ENCODE measurements around the gene MKNK1.

MKNK1 gene

DNA sequence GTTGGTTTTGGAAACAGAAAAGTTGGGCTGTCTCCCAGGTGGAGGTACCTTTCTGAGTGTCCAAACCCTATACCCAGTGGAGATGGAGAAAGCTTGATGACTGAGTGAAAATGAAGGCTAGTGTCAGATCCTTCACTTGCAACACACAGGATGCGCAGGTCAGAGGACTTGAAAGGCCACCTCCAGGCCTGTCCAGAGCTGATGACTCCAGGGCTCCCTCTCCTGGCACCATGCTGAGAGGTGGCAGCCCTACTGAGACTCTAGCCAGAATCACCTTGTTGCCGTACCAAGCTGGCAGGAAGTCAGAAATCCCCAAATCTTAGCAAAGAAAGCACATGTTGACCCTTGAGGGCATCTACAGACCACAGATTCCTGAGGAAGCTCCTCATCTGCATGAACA, 69.0 kb downstream of the MKNK1 start:
- DNase-seq: no peak

DNA sequence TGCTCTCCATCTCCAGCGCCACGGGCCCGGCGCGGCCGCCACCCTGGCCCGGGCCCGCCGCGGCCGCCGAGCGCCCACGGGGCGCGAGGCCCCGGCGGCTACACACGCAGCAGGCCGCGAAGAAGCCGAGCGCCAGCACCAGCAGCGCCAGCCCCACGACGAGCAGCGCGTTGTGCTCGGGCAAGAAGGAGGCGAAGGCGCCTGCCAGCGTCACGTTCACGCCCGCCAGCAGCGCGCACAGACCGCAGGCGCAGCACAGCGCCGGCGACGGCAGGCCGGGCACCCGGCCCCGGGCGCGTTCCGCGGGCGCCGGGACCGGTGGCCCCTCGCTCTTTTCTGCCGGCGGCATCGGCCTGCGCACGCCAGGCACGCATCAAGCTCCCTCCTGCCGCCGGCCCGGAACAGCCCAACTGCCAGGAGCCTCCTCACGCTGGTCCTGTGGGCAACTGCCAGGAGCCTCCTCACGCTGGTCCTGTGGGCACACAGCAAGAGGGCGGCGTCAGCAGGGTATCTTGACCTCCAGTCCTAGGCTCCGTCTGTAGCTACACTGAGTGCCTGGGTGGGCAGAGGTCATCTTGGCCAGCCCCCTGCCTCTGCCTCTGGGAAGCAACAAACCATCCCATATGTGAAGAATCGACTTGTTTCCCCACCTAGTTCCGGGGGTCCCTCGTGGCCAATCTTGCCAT, 70.7 kb downstream of the MKNK1 start:
- no peak for DNase-seq

DNA sequence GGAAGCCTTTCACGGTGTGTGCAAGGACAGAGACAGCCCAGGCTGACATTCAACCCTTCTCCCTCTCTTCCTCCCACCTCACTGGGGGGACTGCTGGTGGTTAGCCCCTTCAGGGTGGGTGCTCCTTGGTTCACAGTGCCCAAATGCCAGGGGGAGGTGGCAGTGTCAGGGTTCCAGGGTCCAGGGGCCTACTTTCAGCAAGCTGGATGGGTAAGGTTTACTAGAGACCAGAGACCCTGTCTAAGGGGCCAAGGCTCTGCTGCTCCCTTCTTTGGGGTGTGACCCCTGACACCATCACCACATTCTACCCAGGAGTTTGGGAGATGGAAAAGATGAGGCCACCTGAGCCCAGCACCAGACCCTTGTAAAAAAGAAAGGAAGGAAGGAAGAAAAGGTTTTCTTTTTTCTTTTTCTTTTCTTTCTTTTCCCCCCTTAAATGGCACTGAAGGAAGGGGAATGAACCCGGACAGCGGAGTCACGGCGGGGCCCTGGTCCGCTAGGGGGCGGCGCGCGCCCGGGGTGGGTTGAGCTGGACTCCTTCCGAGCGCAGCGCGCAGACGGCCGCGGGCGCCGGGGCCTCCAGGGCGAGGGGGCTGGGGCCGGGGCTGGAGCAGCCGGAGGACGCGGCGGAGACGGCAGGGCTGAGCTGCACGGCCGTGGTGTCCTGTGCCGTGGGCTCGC, 71.4 kb downstream of the MKNK1 start:
- peak; percentile 4 for DNase-seq

DNA sequence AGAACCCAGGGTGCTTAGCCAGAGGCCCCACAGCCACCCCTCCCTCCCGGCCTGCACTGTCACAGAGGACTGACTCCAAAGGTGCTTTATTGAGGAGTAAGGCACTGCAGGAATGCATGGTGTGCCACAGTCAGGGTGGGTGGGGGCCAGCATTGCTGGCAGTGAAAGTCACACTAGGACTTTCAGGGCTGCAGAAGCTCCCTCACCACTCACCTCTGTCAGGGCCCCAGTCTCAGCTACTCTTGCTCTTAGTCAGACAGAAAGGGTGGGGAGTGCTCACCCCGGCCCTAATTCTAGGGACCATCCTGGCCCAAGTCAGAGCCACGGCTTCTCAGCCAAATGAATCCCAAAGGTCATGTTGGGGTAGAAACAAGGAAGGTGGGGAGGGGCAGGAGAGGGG, 72.0 kb downstream of the MKNK1 start:
- DNase-seq: no peak

DNA sequence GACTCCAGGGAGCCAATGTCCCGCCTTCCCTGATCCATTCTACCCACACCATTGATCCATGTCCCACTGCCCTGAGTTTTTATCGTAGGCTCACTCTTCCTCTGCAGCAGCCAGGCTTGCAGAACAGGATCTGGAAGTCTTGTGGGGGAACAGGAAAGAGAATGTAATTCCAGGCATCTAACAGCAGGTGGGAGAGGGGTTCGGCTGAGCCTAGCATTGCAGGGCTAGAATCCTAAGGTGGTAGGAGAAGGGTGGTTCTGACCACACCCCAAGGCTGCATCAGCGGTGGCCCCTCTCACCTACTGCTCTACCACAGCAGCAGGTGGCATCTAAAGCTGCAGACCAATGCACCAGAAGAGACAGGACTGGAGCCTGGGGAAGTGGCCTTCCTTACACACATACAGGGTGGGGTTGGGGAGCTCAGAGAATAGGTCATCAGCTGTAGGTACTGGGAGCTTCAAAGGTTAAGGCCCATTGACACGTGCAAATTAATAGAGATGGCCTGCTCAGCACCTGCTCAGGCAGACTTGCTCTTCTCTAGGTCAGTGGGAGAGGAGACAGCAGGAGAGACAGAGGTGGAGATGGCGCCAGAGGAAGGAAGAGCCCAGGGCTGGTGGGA, 73.2 kb downstream of the MKNK1 start:
- no peak for DNase-seq

DNA sequence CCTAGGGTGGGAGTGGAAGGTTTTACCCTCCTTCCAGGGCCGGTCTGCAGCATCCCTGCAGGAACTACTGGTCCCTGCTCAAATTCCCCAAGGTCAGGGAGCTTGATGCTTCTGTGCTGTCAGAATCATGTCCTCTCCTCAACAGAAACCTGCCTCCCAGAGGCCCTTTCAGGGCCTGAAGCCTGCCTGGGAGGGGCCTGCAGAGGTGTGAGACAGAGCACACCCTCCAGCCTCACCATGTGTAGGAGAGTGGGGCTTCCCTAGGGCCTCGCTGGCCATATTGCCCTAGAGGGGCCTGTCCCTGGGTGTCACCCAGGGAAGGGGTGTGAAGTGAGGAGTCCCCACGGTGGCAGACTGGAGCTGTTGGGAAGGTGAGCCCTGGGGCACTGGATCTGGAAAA, 73.8 kb downstream of the MKNK1 start:
- no peak for DNase-seq

DNA sequence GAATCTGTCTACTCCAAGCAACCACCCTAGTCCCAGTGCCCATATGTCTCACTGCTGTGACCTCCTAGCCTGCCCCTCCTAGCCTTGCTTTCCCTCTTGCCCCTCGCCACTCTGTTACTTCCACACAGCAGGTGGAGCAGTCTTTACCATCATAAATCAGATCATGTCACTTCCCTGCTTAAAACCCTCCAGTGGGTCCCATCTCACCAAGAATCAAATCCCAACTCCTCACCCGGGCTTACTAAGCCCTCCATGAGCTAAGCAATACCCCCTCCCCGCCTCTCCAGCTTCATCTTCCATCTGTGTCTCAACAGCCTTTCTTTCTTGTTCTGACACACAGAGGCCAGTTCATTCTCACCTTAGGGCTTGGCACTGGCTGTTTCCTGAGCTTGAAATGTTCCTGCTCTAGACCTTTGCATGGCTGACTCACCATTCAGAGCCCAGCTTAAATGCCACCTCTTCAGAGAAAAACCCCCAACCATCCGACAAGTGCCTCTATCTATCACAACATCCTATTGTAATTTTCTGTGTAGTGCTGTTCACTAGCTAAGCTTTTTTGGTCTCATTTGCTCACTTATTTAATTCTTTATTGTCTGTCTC, 74.9 kb downstream of the MKNK1 start:
- no peak for DNase-seq

DNA sequence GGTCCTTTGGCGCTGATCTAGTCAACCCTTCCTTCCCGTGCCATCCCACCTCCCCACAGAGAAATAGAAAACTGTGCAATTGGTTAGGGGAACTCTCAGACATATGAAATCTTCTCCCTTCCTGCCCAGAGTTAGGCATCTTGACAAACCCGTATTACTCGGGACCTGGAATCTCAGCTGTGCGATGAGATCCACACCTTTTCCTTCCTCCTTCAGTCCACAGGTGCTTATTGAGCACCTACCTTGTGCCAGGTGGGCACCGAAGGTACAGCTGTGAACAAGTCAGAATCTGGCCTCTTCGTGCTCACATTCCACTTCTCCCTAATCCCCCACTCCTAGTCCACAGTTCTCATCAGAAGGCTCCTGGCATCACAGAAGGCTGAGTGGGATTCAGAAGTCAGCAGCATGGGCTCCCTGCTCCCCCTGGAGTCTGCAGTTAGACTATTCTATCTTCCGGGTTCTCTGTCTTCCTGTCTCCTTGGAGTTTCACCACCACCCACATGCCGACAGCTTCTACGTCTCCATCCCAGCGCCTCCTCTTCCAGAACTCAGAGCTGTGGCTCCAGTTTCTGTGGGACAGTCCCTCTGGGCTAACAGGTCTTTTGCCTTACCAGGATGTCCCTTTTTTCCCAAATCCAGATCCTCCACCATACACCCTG, 75.6 kb downstream of the MKNK1 start:
- no peak for DNase-seq

DNA sequence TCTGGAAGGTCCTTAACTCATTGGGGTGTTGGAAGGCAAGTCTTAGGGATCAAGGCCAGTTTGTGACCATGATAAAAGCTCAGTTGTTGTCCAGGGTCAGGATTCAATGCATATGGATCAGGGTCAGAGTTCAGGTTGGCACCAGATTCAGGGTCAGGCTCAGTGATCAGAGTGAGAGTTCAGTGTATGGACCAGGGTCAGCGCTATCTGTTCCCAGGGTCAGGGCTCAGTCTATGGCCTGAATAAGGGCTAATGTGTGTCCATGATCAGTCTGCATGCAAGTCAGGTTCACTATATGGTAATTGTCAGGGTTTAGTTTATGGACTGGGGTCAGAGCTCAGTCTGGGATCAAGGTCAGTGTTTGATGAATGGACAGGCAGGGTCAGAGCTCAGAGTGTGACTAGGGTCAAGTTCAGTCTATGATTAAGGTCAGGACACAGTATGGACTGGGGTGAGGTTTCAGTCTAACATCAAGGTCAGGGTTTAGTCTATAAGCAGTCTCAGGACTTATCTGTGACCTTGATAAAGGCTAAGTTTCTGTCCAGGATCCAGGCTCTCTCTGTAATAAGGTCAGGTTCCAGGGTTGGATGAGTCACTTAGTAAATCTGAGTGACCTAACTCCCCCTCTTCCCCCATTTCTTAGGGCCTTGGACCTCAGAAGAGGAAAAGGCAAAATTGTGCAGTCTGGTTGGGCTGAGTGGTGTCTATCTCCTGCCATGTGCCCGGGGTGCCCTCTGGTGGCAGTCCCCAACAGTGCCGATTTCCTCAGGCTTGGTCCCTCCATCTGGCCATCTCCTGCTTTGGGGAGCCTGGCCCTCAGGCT, 76.4 kb downstream of the MKNK1 start:
- DNase-seq: peak; percentile 79

DNA sequence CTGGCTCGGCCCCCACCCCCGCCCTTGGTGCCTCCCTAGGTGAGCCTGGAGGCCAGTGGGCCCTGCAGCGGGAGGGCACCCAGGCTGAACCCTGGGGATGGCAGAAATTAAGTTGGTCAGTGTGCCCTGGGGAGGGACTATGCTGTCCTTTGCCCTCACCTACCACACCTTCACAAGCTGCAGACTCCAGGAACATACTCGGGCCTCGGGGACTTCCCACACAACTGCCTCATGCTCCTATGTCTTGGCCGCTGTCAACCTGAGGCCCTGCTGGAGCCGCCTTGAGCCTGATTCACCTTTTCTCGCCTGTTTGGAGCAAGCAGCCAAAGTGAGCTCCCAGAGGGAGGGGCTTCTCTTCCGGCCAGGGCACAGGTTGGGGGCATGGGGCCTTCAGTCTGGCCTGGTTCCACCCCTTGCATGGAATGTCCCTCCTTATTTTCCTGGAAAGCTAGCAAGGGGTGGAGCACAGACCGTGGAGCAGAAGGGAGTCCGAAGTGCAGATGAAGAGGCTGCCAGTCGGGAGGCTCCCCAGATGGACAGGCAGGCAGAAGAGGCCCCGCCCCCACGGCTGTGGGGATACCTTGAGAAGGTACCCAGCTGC, 77.3 kb downstream of the MKNK1 start:
- no peak for DNase-seq

DNA sequence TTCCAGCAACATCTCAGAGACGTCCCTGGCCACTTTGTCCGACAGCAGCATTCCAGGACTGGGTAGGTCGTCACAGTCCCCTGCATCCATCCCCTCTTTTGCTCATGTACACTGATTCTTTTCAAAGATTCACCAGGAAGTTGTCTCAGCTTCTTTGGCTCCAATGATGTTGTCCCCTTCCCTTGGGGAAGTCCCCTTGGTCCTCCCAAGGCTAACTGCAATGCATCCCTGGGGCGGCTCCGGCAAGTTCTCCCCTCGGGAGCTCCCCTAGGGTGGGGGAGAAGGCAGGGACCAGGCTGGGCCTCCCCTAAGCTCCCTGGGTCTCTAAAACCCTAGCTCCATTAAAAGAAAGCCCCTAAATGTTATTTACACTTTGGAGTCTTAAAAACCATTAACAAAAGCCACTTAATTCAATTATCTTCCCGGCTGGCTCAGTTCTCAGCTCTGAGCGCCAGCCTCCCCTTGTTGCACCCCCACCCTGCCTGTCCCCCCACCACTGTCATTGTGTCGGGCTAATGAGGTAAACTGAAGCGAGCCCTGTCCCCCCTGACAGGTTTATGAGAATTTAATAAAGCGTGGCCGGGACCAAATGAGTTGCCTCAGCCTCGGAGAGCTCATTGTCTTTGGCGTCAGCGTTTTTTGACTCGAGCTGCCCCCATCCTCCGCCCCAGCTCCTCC, 77.9 kb downstream of the MKNK1 start:
- no peak for DNase-seq

DNA sequence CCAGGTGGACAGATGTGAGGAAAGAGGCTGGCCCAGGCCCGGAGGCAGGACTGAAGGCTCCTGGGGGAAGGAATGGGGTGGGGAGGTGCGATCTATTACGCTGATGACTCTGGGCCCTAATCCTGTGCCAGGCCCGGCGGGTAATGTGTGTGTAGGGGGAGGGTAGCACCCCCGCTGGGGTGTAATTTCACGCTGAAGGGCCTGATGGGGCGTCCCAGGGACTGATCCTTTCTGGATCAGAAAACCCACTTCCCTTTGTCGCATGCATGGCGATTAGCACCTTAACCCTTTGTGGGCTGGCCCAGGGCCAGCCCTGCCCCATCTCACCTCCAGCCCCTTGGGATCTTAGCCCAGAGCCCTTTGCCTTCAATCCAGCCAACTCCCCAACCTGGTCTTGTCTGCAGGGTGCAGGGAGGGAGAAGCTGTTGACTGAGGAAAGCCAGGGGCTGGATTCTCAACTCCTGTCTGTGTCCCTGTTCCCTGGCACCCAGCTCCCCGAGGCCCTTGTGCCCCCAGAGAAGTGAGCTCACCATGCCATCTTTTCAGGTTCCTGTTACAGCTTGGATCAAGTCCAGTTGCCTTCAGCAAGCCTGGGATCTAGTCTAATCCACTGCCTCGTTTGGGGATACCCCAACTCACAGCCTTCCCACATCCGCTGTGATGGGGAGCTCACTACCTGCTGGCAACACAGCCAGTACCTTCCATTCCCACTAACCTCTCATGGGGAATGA, 78.7 kb downstream of the MKNK1 start:
- DNase-seq: no peak

DNA sequence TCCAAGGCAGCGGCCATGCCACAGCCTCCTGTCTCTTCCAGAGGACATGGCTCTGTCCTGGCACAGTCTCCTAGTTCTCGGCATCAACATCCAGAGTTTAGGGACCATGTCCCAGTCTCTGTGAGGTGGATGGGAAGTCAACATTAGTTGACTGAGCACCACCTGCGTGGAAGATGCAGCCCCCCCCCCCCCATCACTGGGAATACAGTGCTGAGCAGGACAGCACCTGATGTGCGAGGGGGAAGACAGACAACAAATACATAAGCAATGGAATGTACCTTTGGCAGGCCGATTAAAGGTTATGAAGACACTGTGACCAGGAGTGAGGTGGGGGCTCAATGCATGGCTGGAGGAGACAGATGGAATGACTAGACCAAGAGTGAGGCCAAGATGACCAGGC, 79.2 kb downstream of the MKNK1 start:
- no peak for DNase-seq

DNA sequence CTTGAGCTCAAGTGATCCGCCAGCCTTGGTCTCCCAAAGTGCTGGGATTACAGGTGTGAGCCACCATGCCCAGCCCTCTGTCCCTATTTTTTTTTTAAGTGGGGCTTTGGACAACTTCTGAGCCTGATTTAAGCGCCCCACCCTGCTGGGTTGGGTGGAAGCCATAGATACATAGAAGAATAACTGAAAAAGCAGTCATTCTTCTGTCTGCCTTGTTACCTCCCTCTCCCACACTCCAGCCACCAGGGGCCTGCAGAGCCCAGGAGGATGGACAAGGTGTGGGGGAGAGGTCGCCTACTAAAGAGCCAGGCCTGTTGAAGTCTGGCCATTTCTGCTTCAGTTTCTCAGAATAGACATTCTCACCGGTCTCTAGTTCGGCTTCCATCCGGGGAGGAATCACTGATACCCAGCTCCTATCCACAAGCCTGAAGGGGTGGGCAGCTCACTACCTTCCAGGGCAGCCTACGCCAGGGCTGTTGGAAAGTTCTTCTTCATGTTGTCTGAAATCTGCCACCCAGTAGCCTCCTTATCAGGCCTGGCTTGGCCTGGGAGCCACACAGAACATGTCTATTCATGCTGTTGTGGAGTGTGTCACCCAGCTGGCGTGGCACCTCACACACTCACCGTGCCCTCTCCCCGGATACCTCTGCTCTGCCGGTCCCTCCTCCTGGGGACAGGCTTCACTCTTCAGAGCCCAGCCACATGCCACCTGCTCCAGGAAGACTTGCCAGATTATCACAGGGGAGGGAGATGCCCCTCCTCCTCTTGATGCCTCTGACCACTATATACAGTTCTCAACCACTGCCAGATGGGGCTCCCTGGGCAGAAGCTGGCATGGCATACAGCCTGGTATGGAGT, 80.3 kb downstream of the MKNK1 start:
- peak; percentile 36 for DNase-seq

DNA sequence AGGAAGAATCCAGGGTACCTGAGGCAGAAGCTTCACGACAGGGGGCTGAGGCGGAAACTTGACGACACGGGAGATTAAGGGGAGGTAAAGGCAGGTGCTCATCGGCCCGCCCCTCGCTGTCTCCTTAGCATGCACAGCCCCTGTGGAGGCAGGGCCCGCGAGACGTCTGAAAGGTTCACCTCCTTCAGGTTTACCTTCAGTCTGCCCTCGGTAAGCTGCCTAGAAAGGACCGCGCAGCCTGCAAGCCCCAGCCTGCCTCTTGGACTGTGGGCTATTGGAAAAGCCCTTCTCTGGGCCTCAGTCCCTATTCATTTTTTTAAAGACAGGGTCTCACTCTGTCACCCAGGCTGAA, 81.1 kb downstream of the MKNK1 start:
- DNase-seq: no peak

DNA sequence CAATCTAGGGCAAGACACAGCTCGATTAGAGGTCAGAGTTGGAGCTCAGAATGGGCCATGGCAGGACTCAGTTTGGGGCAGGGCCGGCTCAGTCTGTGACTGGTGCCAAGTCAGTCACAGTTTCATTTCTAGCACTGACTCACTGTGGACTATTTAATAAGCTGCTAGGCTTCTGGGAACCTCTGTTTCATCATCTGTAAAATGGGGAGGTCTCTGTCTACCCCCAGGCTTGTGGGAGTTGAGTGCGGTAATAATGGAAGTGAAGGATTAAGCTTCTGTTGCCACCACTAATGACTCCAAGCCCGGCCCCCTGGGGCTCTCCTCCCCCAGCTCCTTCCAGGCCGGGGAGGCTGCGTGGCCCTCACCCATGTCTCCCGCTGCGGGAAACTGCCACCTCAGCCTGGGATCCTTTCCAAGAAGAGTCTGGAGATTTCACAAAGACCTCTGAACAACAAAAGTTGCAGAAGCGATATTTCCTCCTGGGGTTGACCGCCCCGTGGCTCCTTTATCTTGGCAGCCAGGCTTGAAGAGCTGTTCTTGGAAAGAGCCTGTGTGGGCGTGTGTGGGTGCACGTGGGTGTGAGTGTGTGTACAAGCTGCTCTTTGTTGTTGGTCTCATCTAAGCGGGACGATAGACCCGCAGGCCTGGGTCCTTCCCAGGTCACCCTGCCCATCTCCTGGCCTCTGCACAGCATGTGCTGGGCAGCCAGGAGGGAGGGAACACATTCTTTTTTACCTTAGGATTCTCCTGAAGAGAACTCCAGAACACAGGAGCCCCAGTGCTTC, 81.7 kb downstream of the MKNK1 start:
- no peak for DNase-seq

DNA sequence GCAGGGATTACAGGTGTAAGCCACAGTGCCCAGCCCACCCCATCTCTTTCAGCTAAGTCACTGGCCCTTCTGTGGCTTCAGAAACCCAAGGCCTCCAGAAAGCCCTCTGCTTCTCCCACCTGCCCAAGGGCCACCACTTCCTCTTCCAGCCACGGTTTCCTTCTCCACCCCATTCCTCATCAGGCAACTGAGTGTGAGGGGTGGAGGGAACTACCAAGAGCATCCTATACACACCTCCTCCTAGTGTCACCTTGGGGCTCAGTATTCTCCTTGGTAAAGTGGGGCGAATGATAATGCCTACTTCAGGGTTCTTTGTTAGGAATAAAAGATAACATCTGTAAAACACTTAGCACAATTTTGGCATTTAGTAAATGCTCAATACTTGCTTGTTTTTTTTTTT, 82.7 kb downstream of the MKNK1 start:
- DNase-seq: no peak

DNA sequence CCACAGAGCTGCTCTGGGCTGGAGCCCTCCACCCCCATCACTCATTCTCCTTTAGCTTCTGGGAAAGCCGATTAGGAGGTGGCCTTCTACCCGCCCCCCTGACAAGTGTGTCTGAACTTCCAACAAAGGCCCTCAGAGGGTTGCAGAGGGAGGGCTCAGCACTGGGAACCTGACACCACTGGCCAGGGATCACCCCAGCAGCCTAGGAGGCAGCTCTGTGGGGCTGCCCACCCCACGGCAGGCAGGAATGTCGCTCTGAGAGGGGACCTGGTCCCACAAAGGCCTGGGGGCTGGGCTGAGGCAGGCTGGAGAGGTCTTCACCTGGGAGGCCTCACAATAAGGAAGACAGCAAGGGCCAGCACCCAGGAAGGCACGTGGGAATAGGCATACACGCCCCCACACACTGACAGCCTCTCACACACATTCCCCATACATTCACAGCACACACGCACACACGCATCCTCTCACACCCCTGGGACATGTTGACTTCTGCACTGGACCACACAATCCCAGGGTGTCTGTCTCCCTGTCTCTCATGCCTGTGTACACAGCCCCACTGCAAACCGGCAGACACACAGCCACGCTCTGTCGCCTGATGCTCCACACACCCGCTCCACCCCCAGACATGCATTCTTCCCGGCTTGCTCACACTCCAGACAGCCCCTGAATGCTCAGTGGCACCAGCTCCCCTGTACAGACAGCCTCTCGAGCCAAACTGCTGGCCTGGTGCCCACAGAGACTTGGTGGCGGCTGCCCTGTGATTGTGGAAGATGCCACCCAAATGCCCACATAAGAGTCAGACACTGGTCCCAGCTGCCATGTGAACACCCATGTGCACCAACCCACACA, 83.8 kb downstream of the MKNK1 start:
- DNase-seq: no peak

All from NCI-H1694 (cell line).